DND-41 (cell line): ENCODE measurements around the gene GIPC2.

Source experiments
- ATAC-seq: fragments of 200-7000 bp; cut with Tn5 transposase; 3 replicates; pipeline ENCODE4 v1.9.1; 2021; ENCODE audit warnings: low read depth; ENCODE audit not compliant: insufficient read depth
- DNase-seq: peaks from one replicate; pipeline ENCODE4 v3.0.0-alpha.2; 2020
- H2AFZ ChIP-seq: 2 replicates; pipeline ENCODE4 v1.6.0; 2012; ENCODE audit warnings: low read depth, low read length
- H3K27ac ChIP-seq: 2 replicates; pipeline ENCODE4 v1.5.1; 2012; ENCODE audit warnings: low read length, inconsistent platforms
- H3K27me3 ChIP-seq: fragments of 200-600 bp; sonication (generic); 2 replicates; pipeline ENCODE4 v1.6.0; 2012; ENCODE audit warnings: low read length, mild to moderate bottlenecking, inconsistent platforms; ENCODE audit not compliant: insufficient read depth, poor library complexity
- H3K36me3 ChIP-seq: 2 replicates; pipeline ENCODE4 v1.5.1; 2012; ENCODE audit warnings: low read length, inconsistent platforms; ENCODE audit not compliant: insufficient read depth
- H3K4me1 ChIP-seq: 2 replicates; pipeline ENCODE4 v1.5.1; 2012; ENCODE audit warnings: mild to moderate bottlenecking, low read length; ENCODE audit not compliant: insufficient read depth
- H3K4me2 ChIP-seq: 2 replicates; pipeline ENCODE4 v1.6.0; 2012; ENCODE audit warnings: mild to moderate bottlenecking, moderate library complexity, low read length, inconsistent platforms; ENCODE audit not compliant: insufficient read depth
- H3K4me3 ChIP-seq, 2 experiments: fragments of 200-600 bp in 1 of 2; shearing (Covaris generic) in 1 of 2; 2 replicates each; pipeline ENCODE4 v1.5.1; 2012 to 2016; ENCODE audit warnings: inconsistent platforms in 2 of 2, low read length in 2 of 2, mild to moderate bottlenecking in 2 of 2, low read depth in 1 of 2, moderate library complexity in 1 of 2
- H3K79me2 ChIP-seq: 2 replicates; pipeline ENCODE4 v1.6.0; 2012; ENCODE audit warnings: low read length, inconsistent platforms; ENCODE audit not compliant: insufficient read depth
- H3K9ac ChIP-seq: 2 replicates; pipeline ENCODE4 v1.6.0; 2012; ENCODE audit warnings: low read depth, mild to moderate bottlenecking, inconsistent platforms, low read length, moderate library complexity
- H3K9me3 ChIP-seq: 2 replicates; pipeline ENCODE4 v1.5.1; 2012; ENCODE audit warnings: low read length, moderate library complexity, mild to moderate bottlenecking, inconsistent platforms; ENCODE audit not compliant: insufficient read depth, severe bottlenecking
- H4K20me1 ChIP-seq: 2 replicates; pipeline ENCODE4 v1.6.0; 2012; ENCODE audit warnings: low read length; ENCODE audit not compliant: insufficient read depth
- EZH2 ChIP-seq: IDR thresholded peaks from 3 replicates; pipeline ENCODE4 v1.6.1; 2012; ENCODE audit warnings: borderline replicate concordance, low read depth, mild to moderate bottlenecking, moderate library complexity, low read length, inconsistent platforms; ENCODE audit not compliant: severe bottlenecking
- TF ChIP-seq, protein P1 (sequence below): IDR thresholded peaks from 2 replicates; pipeline ENCODE4 v1.5.1; 2012; ENCODE audit warnings: borderline replicate concordance, low read length, moderate library complexity, mild to moderate bottlenecking; ENCODE audit not compliant: poor library complexity, severe bottlenecking; ENCODE audit errors: extremely low read depth

Gene GIPC2

DNA sequence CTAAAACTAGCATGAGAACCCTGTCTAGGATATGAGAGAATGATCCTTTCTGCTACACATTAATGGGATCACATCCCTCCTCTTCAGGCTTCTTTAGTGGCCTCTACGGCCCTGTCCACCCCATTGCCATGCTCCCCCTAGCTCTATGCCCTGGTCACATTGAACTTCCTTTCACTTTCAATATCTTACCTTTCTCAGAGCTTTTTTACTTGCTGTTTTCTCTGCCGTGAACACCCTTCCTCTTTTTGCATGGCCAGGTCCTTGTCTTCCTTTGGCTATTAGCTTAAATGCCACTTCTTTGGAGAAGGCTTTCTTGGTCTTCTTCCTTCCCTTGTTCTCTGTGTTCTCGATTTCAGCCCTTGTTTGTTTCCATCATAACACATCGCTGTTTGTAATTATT lies 97.4 kb downstream of the GIPC2 start:
- Histone ChIP-seq H3K4me3 (peak overlapping the region in 1 of 2 experiments; percentile 37; a peak in 2 of 4 replicates), H4K20me1 (no peaks in the 10 kb centered on the region), H3K36me3 (no peaks in the 10 kb centered on the region), H3K9me3 (no peaks in the 10 kb centered on the region), H3K79me2 (no peaks in the 10 kb centered on the region), H3K4me2 (peak overlapping the region; percentile 56), H3K27me3 (no peaks in the 10 kb centered on the region), H3K4me1 (peaks cover 3% of the 10 kb centered on the region; the same call in 1 of the 2 replicates), H3K9ac (no peak overlapping the region), H3K27ac (no peak overlapping the region), H2AFZ (peak overlapping the region; percentile 56)
- no peak for TF ChIP-seq EZH2
- TF ChIP-seq, protein P1, sequence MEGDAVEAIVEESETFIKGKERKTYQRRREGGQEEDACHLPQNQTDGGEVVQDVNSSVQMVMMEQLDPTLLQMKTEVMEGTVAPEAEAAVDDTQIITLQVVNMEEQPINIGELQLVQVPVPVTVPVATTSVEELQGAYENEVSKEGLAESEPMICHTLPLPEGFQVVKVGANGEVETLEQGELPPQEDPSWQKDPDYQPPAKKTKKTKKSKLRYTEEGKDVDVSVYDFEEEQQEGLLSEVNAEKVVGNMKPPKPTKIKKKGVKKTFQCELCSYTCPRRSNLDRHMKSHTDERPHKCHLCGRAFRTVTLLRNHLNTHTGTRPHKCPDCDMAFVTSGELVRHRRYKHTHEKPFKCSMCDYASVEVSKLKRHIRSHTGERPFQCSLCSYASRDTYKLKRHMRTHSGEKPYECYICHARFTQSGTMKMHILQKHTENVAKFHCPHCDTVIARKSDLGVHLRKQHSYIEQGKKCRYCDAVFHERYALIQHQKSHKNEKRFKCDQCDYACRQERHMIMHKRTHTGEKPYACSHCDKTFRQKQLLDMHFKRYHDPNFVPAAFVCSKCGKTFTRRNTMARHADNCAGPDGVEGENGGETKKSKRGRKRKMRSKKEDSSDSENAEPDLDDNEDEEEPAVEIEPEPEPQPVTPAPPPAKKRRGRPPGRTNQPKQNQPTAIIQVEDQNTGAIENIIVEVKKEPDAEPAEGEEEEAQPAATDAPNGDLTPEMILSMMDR: no peak
- peak; percentile 78 for ATAC-seq
- no peak for DNase-seq

DNA sequence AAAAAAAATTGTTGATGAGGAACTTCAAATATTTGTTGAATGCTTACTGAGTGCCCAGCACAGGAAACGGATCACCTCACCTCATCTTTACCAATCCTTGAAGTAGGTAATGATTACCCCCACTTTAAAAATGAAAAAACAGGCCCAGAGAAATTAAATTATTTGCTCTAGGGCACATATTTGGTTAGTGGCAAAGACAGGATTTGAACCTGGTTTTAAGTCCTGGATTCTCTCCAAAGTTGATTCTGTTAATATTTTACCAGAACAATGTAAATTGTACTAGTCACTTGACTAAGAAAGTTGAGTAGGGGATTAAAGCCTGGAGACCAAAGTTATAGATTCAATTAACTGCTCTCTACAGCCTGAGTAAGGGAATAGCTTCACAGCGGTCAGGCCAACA lies 97.9 kb downstream of the GIPC2 start:
- Histone ChIP-seq H2AFZ (no peak overlapping the region), H3K4me1 (peaks cover 3% of the 10 kb centered on the region; the same call in 1 of the 2 replicates), H3K9me3 (no peaks in the 10 kb centered on the region), H3K4me2 (peak overlapping the region; percentile 56; the same call in 1 of the 2 replicates), H3K36me3 (no peaks in the 10 kb centered on the region), H3K27me3 (no peaks in the 10 kb centered on the region), H3K4me3 (no peak overlapping the region), H4K20me1 (no peaks in the 10 kb centered on the region), H3K9ac (no peak overlapping the region), H3K27ac (no peak overlapping the region), H3K79me2 (no peaks in the 10 kb centered on the region)
- DNase-seq (no peak), ATAC-seq (no peak)
- TF ChIP-seq EZH2: no peak
- TF ChIP-seq, protein P1: no peak

DNA sequence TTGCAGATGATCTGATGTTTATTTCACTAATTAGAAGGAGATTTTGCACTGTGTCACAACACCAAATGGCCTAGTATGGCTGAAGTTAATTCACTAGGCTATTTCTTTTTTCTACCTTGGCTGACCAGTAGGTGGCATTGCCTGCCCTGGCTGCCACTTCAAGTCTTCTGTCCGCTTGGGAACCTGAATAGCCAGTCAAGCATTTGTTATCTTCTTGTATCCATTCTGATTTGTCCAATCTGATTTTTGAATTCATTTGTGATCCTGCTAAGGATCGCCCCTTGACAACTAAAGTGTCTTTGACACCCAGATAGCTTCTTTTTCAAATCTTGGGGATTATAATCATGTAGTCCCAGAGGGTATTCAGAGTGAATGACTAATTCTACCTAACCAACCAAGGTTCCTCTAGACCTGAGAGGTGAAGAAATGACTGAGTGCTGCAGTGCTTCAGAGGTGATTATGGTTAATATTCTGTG lies 99.4 kb downstream of the GIPC2 start:
- peak; percentile 75 for ATAC-seq
- TF ChIP-seq, protein P1: peak; percentile 77
- no peak for TF ChIP-seq EZH2
- no peaks in the 10 kb centered on the region for H3K27me3 ChIP-seq
- H3K4me1 ChIP-seq: peaks cover 3% of the 10 kb centered on the region; the same call in 1 of the 2 replicates
- H3K4me2 ChIP-seq: no peak overlapping the region
- no peaks in the 10 kb centered on the region for H3K79me2 ChIP-seq
- DNase-seq: peak; percentile 32
- H3K9me3 ChIP-seq: no peaks in the 10 kb centered on the region
- H3K4me3 ChIP-seq: no peak overlapping the region
- H4K20me1 ChIP-seq: no peaks in the 10 kb centered on the region
- H2AFZ ChIP-seq: no peak overlapping the region
- H3K9ac ChIP-seq: no peak overlapping the region
- no peaks in the 10 kb centered on the region for H3K36me3 ChIP-seq
- H3K27ac ChIP-seq: no peak overlapping the region
